Skin epidermis (tissue), 12 donors: ENCODE data around the gene HDAC6.
"Not testable (repeated sequence)": the region's sequence is repeated elsewhere in the genome, so short reads cannot be mapped to it uniquely, and the experiment has no call there.

ENCODE experiments used
- H3K27ac ChIP-seq, 21 experiments: fragments of 200-600 bp; sonication (generic) in 11 of 21; one replicate each; pipeline ENCODE4 v1.5.0; 2020; ENCODE audit warnings: mild to moderate bottlenecking in 3 of 21, inconsistent platforms in 2 of 21, moderate library complexity in 2 of 21
- H3K4me3 ChIP-seq, 7 experiments: fragments of 200-600 bp; sonication (generic) in 2 of 7; one replicate each; pipeline ENCODE4 v1.5.0; 2020; ENCODE audit warnings: inconsistent platforms in 2 of 7, mild to moderate bottlenecking in 2 of 7, moderate library complexity in 1 of 7

The HDAC6 gene

DNA sequence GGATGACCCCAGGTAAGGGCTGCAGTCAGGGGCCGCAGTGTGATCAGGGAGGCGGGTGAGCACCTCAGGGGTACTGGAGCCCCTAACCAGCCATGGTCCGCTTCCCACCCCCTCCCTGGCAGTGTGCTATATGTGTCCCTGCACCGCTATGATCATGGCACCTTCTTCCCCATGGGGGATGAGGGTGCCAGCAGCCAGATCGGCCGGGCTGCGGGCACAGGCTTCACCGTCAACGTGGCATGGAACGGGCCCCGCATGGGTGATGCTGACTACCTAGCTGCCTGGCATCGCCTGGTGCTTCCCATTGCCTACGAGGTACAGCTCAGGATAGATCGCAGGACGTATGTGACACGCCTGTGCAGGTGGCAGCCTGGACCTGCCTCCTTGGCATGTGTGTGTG is 16.2 kb downstream of the HDAC6 start:
- Histone ChIP-seq H3K27ac (no peak overlapping the region), H3K4me3 (no peak overlapping the region)

DNA sequence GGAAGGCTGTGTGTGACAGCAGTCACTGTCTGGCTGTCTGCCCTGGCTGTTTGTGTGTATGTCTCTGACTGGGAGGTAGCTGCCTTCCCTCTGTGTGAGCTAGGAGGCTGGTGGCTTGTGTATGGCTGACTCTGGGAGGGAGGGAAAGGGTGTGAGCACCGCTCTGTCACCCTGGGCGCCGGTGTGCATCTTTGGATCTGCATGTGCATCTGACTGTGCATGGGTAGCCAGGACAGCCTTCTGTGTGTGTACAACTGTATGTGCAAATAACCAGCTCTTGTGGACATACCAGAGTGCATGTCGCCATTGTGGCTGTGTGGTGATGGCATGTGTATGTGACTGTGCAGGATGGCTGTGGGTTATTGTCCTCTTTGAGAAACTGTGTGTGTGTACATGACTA is 17.0 kb downstream of the HDAC6 start:
- H3K4me3 ChIP-seq = no peak overlapping the region

DNA sequence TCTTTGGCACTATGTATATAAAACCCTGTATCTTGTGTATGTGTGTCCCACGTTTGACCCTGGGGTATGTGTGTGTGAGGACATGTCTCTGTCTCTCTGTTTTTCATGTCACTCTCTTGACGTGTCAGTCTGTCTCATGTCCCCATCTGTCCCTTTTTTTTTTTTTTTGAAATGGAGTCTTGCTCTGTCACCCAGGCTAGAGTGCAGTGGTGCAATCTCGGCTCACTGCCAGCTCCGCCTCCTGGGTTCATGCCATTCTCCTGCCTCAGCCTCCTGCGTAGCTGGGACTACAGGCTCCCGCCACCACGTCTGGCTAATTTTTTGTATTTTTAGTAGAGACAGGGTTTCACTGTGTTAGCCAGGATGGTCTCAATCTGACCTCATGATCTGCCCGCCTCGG is 17.5 kb downstream of the HDAC6 start:
- H3K4me3 ChIP-seq, H3K27ac ChIP-seq: not testable (repeated sequence)

More for the DNA sequence above, 17.0 kb downstream of the HDAC6 start:
- H3K27ac ChIP-seq = no peak overlapping the region

DNA sequence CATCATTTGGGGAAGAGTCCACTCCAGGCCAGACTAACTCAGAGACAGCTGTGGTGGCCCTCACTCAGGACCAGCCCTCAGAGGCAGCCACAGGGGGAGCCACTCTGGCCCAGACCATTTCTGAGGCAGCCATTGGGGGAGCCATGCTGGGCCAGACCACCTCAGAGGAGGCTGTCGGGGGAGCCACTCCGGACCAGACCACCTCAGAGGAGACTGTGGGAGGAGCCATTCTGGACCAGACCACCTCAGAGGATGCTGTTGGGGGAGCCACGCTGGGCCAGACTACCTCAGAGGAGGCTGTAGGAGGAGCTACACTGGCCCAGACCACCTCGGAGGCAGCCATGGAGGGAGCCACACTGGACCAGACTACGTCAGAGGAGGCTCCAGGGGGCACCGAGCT is 21.2 kb downstream of the HDAC6 start:
- Histone ChIP-seq H3K4me3 (no peak overlapping the region), H3K27ac (no peak overlapping the region)

DNA sequence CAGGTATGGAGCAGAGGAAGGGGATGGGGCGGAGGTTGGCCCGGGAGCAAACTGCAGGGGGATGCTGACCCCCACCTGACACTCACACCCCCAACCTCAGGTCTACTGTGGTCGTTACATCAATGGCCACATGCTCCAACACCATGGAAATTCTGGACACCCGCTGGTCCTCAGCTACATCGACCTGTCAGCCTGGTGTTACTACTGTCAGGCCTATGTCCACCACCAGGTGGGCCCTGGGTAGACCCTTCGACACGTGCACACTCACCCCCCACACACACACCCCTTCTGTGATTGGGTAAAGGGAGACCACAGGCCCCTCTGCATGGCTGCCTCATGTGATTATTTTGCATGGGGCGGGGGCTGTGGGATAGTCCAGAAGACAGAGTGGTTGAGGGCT is 22.2 kb downstream of the HDAC6 start:
- Histone ChIP-seq H3K4me3 (no peak overlapping the region), H3K27ac (no peak overlapping the region)

DNA sequence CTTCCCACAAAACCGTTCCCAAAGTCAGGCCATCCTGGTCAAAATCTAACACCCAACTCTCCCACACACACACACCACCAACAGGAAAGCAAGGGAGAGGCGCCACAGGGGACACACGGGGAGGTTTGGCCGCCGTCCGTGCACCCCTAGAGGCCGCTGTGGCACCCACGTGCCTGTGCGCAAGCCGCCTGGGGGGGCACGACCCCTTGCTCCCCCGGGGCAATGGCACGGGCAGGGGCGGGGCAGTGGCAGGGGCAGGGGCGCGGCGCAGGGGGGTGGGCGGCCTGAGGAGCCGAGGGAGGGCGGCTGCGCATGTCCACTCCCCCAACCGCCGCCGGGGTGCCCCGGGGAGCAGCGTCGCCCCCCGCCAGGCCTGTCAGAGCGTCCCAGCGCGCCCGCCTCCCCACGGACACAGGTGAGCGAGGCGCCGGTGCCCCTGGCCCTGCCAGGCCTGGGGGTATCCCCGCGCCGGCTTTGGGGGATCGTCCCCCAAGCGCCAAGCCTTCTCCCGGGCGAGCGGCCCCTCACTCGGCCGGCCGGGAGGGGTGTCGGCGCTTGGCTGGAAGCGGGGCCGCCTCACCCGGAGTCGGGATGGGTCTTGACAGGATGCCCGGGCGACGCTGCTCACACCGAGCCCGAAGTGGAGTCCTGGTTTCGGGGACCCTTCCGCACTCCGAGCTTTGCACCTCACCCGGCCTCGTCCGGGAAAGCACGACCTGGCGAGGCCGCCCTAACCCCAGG is 24.4 kb downstream of the HDAC6 start, which contains the start of gene ERAS:
TSS of gene ERAS (plus strand) at position 379 of the 741 bp plus-strand sequence. CDS start 2,611 bp downstream, outside the sequence.
- H3K4me3 ChIP-seq = no peak within 1 kb of the TSS

DNA sequence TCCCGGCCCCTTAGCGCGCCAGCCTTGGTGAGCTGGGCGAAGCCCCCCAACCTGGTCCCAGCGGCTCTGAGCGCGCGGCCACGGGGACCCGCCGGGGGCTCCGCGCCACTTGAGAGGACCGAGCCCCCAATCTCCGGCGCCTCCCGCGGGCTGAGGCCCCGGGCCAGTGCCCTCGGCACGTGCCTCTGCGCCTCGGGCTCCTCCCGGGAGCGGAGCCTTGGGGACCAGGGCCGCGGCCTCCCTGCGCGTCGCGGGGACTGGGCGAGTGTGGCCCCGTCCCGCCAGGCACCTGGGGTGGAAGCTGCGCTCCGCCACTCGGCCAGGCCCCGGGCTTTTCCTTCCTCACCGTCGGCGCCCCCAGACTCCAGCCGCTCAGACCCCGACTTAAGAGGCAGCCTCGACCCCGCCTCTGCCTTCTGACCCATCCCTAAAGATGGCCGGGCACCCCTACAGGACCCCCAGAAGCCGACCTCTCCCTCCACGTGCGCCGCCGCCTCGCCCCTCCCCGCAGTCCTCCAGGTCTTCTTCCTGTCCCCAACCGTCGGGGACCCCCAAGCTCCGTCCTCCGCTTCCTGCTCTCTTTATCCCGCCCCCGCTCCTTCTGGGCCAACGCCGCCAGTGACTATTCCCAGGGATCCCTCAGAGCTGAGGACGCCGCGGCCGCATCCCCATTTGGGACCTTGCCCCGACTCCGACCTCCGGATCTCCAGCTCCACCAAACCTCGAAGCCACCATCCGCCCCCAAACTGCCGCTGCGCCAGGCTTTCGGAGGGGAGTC is 25.2 kb downstream of the HDAC6 start:
- H3K27ac ChIP-seq = no peak overlapping the region
- H3K4me3 ChIP-seq = no peak overlapping the region

More for the DNA sequence above, 24.4 kb downstream of the HDAC6 start, which contains the start of gene ERAS:
- no peak within 1 kb of the TSS for H3K27ac ChIP-seq

DNA sequence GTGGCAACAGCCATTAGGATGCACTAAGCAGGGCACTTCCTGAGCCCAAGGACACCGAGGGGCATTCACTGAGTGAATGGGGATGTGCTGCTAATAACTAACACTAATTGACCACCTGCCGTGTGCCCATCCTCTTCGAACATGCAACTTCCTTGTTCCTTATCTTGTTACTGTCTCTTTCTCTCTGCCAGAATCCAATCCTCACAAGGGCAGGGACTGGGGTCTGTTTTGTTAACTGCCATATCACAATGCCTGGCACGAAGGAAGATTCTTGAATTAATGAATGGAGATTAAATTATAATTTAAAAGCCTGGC is 25.7 kb downstream of the HDAC6 start:
- no peak overlapping the region for H3K27ac ChIP-seq
- no peak overlapping the region for H3K4me3 ChIP-seq

DNA sequence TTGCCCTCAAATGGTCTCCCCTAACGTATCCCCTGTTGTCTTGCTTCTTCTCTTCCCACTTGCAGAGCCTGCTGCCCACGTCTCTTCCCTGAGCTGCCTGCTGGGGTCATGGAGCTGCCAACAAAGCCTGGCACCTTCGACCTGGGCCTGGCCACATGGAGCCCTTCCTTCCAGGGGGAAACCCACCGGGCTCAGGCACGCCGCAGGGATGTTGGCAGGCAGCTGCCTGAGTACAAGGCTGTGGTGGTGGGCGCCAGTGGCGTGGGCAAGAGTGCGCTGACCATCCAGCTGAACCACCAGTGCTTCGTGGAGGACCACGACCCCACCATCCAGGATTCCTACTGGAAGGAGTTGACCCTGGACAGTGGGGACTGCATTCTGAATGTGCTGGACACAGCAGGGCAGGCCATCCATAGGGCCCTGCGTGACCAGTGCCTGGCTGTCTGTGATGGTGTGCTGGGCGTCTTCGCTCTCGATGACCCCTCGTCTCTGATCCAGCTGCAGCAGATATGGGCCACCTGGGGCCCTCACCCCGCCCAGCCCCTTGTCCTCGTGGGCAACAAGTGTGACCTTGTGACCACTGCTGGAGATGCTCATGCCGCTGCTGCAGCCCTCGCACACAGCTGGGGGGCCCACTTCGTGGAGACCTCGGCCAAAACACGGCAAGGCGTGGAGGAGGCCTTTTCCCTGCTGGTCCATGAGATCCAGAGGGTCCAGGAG is 27.3 kb downstream of the HDAC6 start:
- no peak overlapping the region for H3K27ac ChIP-seq

DNA sequence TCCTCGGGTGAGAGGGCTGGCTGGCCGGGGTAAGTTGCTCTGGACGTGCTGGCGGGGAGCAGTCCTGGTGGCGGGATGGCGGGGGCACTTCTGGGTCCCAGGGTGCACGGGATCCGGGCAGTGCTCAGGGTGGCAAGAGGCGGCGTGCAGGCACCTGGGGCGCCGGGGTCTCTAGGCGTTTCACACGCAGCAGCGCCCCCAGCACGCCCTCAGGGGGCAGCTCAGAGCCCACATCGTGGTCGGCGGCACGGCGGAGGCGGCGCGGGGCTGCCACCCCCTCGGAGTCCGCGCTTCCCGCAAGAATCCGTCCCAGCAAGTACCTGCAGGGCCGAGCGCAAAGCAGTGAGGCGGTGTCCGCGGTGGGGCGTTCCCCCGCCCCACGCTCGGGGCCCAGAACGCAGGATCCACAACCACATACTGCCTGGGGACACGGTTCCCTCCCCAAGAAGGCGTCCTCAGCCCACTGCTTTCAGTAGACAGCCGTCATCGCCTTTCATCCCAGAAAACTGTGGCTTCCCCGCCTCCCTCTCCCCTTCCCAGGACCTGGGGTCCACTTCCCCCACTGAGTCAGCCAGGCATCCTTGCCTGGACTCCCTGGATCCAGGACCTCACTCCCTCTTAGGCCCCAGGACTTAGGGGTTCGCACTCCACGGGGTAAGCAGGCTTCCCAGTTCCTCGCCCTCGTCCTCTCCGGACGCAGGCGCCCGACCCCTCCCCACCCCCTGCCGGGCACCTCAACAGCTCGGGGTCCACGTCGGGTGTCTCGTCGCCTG is 29.5 kb downstream of the HDAC6 start:
- Histone ChIP-seq H3K4me3 (no peak overlapping the region), H3K27ac (no peak overlapping the region)

More for the DNA sequence above, 27.3 kb downstream of the HDAC6 start:
- no peak overlapping the region for H3K4me3 ChIP-seq

DNA sequence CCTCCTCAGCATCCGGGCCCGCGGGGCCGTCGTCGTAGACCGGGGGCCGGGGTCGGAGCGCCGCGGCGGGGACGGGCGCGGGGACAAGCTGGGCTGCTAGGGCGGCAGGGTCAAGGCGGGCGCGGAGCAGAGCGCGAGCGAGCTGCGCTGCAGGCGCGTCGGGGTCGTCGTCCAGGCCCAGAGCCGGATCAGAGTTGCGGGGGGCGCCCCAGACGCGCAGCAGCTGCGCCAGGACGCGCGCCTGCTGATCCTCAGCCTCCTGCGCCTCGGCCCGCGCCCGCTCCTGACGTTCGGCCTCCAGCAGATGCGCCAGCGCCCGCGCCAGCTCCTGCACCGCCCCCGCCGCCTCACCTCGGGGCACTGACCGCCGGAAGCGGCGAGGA is 30.0 kb downstream of the HDAC6 start:
- H3K4me3 ChIP-seq = no peak overlapping the region
- no peak overlapping the region for H3K27ac ChIP-seq

DNA sequence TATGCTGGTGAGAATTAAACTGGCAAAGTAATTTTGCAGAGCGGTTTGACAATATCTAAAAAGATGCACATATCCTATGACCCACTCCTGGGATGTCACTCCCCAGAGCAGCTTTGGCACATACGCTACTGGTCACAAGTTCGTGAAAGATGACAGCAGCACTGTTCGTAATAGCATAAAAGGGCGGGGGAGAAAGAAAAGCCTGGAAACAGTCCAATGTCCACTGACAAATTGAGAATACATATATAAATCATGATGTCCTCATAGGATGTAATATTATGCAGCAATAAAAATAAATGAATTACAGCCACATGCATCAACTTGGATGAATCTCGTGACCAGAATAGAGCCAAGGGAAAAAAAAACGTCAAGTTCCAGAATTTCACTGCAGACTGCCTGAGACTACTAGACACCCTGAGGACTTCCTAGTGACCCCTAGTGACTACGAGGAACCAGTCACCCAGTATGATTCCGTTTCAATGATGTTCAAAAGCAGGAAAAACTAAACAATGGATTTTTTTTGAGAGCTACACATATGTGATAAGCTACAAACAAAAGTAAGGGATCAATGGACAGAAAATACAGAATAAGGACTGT is 31.8 kb downstream of the HDAC6 start:
- H3K27ac ChIP-seq = no peak overlapping the region

GRCh38 chrX:48834383-48834709 is 32.5 kb downstream of the HDAC6 start:
- no peak overlapping the region for H3K27ac ChIP-seq
- no peak overlapping the region for H3K4me3 ChIP-seq

More for the DNA sequence above, 31.8 kb downstream of the HDAC6 start:
- H3K4me3 ChIP-seq = no peak overlapping the region

GRCh38 chrX:48835524-48836329 is 33.9 kb downstream of the HDAC6 start, which contains the start of gene PCSK1N:
Gene PCSK1N, minus strand, starts transcription at chrX:48835610. Its CDS starts 78 bp downstream, at chrX:48835532.
- Histone ChIP-seq H3K4me3 (peak within 1 kb of the TSS in 6 of 7 experiments; percentile 8 to 40 (median 22)), H3K27ac (no peak within 1 kb of the TSS)

GRCh38 chrX:48839686-48840085 is 37.8 kb downstream of the HDAC6 start:
- Histone ChIP-seq H3K27ac (no peak overlapping the region), H3K4me3 (no peak overlapping the region)

DNA sequence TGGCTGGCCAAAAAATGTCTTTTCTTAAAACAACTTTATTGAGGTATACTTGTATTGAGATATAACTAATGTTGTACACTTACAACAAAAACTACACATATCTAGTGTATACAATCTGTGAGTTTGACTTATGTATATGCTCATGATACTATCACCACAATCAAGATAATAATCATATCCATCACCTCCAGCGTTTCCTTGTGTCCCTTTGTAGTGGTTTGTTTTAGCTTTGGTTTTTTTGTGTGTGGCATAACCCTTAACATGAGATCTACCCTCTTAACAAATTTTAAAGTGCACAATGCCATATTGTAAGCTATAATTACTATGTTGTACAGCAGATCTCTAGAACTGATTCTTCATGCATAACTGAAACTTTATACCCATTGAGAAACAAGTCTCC is 47.0 kb downstream of the HDAC6 start:
- Histone ChIP-seq H3K27ac (no peak overlapping the region), H3K4me3 (no peak overlapping the region)

- Histone ChIP-seq H3K4me3 (no peak overlapping the region), H3K27ac (no peak overlapping the region)
These were observed 51.0 kb downstream of the HDAC6 start for GRCh38 chrX:48852857-48853256.

GRCh38 chrX:48853494-48853893 is 51.6 kb downstream of the HDAC6 start:
- not testable (repeated sequence) for H3K4me3 ChIP-seq, H3K27ac ChIP-seq
